ENCODE results near the gene UIMC1. TPM values are rescaled to one million over a fixed set of nuclear protein-coding genes. Genes with fewer than 3 reads are reported as not detected.

The UIMC1 gene
- total RNA-seq, 1 donor from 2014 or later, result 34.2 TPM

- H3K27me3 Mint-ChIP-seq (ENCODE audit: low read depth), result peaks cover 45% of the 10 kb centered on the region
- no peak overlapping the region for H3K4me3 Mint-ChIP-seq (ENCODE audit: unreplicated experiment)
- no peak for TF ChIP-seq CTCF (IDR thresholded peaks at IDR 0.05)
- no peak overlapping the region for H3K27ac Mint-ChIP-seq (ENCODE audit: unreplicated experiment)
- no peaks in the 10 kb centered on the region for H3K36me3 Mint-ChIP-seq (ENCODE audit: low read depth)
- no peak for DNase-seq (ENCODE audit: low spot score)
- no peaks in the 10 kb centered on the region for H3K4me1 Mint-ChIP-seq (ENCODE audit: low read depth)
- H3K9me3 Mint-ChIP-seq (ENCODE audit: low read depth), result no peaks in the 10 kb centered on the region
These were observed 143.4 kb downstream of the UIMC1 start for GRCh38 chr5:176863041-176863764.

- Mint-ChIP-seq H3K4me1 (ENCODE audit: low read depth) (no peaks in the 10 kb centered on the region), H3K36me3 (ENCODE audit: low read depth) (no peaks in the 10 kb centered on the region), H3K4me3 (ENCODE audit: unreplicated experiment) (no peak overlapping the region), H3K27me3 (ENCODE audit: low read depth) (peaks cover 47% of the 10 kb centered on the region), H3K9me3 (ENCODE audit: low read depth) (no peaks in the 10 kb centered on the region), H3K27ac (ENCODE audit: unreplicated experiment) (no peak overlapping the region)
- no peak for DNase-seq (ENCODE audit: low spot score)
- TF ChIP-seq CTCF (IDR thresholded peaks at IDR 0.05), result no peak
These were observed 144.1 kb downstream of the UIMC1 start for GRCh38 chr5:176862330-176862995.

- no peaks in the 10 kb centered on the region for H3K4me1 Mint-ChIP-seq (ENCODE audit: low read depth)
- H3K27me3 Mint-ChIP-seq (ENCODE audit: low read depth), result peaks cover 43% of the 10 kb centered on the region
- no peak for DNase-seq (ENCODE audit: low spot score)
- no peak overlapping the region for H3K27ac Mint-ChIP-seq (ENCODE audit: unreplicated experiment)
- no peak overlapping the region for H3K4me3 Mint-ChIP-seq (ENCODE audit: unreplicated experiment)
- H3K9me3 Mint-ChIP-seq (ENCODE audit: low read depth), result no peaks in the 10 kb centered on the region
- no peaks in the 10 kb centered on the region for H3K36me3 Mint-ChIP-seq (ENCODE audit: low read depth)
- TF ChIP-seq CTCF (IDR thresholded peaks at IDR 0.05), result no peak
These were observed 145.3 kb downstream of the UIMC1 start for GRCh38 chr5:176861276-176861675.

GRCh38 chr5:176860381-176860780 lies 146.2 kb downstream of the UIMC1 start:
- Mint-ChIP-seq H3K9me3 (ENCODE audit: low read depth) (no peaks in the 10 kb centered on the region), H3K4me1 (ENCODE audit: low read depth) (no peaks in the 10 kb centered on the region), H3K4me3 (ENCODE audit: unreplicated experiment) (no peak overlapping the region), H3K36me3 (ENCODE audit: low read depth) (no peaks in the 10 kb centered on the region), H3K27ac (ENCODE audit: unreplicated experiment) (no peak overlapping the region), H3K27me3 (ENCODE audit: low read depth) (peaks cover 34% of the 10 kb centered on the region)
- TF ChIP-seq CTCF (IDR thresholded peaks at IDR 0.05), result no peak
- DNase-seq (ENCODE audit: low spot score), result no peak

- Mint-ChIP-seq H3K27ac (ENCODE audit: unreplicated experiment) (no peak overlapping the region), H3K4me1 (ENCODE audit: low read depth) (no peaks in the 10 kb centered on the region), H3K36me3 (ENCODE audit: low read depth) (no peaks in the 10 kb centered on the region), H3K9me3 (ENCODE audit: low read depth) (no peaks in the 10 kb centered on the region), H3K27me3 (ENCODE audit: low read depth) (peaks cover 33% of the 10 kb centered on the region), H3K4me3 (ENCODE audit: unreplicated experiment) (no peak overlapping the region)
- DNase-seq (ENCODE audit: low spot score), result no peak
- TF ChIP-seq CTCF (IDR thresholded peaks at IDR 0.05), result no peak
These were observed 146.7 kb downstream of the UIMC1 start for GRCh38 chr5:176859916-176860315.

Measured in chondrocyte (in vitro differentiated cells).